ENCODE data around the gene CALD1.

Gene CALD1, protein sequence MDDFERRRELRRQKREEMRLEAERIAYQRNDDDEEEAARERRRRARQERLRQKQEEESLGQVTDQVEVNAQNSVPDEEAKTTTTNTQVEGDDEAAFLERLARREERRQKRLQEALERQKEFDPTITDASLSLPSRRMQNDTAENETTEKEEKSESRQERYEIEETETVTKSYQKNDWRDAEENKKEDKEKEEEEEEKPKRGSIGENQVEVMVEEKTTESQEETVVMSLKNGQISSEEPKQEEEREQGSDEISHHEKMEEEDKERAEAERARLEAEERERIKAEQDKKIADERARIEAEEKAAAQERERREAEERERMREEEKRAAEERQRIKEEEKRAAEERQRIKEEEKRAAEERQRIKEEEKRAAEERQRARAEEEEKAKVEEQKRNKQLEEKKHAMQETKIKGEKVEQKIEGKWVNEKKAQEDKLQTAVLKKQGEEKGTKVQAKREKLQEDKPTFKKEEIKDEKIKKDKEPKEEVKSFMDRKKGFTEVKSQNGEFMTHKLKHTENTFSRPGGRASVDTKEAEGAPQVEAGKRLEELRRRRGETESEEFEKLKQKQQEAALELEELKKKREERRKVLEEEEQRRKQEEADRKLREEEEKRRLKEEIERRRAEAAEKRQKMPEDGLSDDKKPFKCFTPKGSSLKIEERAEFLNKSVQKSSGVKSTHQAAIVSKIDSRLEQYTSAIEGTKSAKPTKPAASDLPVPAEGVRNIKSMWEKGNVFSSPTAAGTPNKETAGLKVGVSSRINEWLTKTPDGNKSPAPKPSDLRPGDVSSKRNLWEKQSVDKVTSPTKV

DNA sequence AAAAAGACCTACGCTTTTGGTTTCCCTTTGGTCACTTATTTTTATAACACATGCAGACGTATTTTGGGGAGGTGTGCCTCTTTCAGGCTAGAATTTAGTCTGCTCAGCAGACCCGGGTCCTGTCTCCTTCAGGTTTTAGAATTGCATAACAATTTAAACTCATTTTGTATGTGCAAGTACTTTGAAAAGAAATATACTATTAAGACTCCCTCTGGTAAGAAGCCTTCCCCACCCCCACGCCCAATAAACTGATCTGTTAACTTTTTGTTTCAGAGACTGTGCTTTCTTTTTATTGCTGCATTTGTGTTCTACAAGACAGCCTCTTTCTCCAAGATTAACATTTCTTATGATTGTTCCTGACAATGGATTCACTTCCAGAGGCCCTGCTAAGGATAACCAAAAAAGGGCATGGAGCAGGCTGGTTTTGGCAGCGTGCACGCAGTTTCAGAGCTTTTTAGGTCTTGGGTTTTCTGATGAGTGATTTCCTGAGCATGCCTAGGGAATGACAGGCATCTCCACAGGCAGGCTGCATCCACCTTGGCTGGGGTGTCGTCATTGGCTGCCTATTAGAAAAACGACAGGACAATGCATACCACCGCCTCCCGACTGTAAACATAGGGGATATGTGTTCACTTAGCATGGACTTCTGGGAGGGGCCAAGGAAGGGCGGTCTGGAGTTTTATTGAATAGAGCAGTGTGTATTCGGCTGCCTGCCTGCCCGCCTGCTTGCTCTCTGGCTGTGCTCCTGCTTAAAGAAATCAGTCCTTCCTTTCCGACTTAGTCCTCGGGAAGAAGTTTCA lies at the start of gene CALD1:
Gene CALD1, plus strand, starts transcription at position 694 of the 800 bp plus-strand sequence. CDS start 88,100 bp downstream, outside the sequence.
- DNase-seq (ENCODE audit: low read depth), result no peak

DNA sequence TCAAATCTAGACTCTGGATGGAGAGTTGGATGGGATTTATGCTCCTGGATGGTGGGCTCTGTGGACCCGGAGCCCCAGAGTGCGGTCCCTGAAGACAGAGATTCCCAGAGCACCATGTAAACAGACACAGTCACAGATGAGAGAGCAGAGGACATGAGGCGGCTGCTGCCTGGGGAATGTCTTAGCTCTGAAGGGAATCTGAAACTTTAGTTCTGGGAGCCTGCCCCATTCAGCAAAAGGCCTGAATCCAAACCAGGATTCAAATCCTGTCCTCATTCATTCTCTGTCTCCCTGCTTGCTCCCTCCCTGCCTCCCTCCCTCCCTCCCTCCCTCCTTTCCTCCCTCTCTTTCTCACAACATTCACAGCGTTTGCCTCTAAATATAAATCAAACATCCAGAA lies 49.5 kb upstream of the CALD1 start:
- DNase-seq (ENCODE audit: low read depth), result no peak

DNA sequence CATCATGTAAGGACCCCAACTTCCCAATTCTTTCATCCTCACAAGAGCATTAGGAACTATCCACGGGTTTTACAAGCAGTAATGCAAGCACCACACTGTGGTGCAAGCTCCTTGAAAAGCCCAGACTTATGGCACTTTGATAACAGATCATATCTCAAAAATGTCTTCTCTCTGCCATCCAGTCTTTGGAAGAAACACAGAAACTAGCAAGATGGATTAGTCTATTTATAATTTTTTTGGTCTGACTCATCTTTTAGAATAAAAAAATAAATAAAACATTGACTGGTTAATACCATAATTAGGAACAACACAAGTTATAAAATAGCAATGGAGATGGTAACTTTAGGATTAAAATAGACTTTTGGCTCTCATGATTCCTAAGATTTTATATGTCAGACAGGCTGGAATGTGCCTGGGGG lies 49.0 kb upstream of the CALD1 start:
- DNase-seq (ENCODE audit: low read depth), result no peak

DNA sequence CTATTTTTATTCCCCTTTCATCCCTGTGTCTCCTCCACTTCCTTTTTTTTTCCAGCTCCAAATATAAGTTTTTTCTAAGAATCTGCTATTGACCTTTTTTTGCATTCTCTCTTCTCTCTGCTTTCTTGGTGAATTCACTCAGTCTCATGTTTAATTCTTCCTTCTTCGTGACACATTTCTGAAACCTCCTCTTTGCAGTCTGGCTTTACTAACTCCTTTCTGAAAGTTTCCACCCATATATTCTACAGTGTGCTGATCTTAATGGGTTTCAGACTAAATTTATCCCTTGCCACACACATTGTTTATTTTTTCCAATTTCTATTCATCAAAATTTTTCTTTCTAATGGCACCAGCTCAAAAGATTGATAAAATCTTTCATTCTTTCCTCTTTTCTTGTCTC lies 47.8 kb upstream of the CALD1 start:
- DNase-seq (ENCODE audit: low read depth), result no peak

DNA sequence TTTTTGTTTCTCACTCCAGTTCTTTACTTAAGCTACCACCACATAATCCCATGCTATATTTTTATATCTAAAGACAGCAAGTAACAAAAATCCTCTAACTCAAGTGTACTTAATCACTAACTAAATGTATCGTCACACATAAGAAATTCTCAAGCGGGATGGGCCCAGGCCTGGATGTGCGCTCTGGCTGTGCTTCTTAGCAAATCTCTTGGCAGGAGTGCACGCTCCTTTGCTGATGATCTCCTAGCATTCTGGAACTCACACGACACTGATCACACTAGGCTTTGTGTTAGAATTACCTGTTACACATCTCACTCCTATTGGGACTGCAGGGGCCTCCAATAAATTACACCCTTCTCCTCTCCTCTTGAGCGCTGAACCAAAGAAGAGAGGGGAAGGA lies 46.7 kb upstream of the CALD1 start:
- no peak for DNase-seq (ENCODE audit: low read depth)

DNA sequence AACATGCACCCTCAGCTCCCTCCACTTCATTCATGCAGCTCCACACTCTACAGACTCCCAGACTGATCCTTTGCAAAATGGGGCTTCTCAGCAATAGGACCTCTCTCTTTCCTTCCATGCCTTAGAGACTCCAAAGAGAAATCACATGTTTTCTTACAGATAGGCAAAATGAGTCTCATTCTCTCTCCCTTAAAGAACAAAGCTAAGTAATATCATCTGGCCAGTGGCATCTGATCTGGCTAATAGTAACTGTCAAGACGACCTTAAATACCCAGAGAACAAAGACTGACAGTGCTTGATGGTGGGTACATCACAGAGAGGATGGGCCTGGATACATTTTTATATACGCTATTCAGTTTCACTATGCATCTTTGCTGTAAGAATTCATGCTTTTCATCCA lies 43.1 kb upstream of the CALD1 start:
- DNase-seq (ENCODE audit: low read depth), result no peak

DNA sequence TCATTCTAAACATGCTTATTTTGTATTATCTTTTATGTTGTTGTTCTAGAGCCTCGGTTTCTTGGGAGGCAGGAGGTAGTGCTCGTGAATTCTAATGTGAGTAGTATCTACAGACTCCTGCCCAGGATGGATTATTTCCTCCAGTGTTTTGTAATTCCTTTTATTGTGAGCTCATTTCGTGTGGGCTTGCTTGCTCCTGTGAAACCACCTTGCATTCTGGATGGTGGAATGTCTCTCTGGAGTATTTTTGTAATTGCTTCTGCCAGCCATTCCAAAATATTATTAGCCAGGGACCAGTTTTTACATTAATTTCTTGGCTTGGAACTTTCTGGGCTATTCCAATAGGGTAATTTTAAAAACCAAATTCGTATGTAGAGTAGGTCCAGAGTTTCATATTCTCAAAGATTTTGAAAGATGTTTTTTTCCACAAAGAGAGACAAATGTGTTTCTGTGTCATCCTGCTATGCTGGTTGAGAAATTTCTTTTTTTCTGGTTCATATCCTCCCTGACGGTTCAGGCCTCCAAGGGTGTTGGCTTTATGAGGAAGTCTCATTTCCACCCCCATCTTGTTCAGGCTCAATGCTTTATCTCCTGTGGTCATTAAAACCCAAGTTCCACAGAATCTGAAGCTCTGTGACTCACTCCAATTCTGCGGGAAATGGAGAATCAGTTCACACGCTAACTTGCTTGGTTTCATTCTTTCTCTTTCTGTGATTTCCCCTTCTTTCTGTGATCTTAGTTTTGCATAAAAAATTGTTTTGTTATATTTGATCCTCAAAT lies 41.7 kb upstream of the CALD1 start:
- no peak for DNase-seq (ENCODE audit: low read depth)

DNA sequence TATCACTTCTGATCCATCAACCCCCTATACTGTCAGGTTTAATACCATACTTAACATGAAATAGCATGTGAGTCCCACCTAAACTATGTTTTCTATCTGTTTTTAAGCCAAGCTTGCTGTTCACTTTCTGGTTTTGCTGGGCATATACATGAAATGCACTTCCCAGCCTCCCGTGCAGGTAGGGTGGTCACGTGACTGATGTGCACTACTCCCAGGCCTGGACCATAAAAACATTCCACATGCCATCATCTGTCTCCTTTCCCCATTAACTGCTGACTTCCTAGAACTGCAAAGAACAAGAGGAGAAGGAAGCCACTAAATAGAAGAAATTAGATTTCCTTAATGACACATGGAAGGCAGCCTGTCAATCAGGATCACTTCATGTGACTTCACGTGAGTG lies 40.1 kb upstream of the CALD1 start:
- DNase-seq (ENCODE audit: low read depth), result no peak

DNA sequence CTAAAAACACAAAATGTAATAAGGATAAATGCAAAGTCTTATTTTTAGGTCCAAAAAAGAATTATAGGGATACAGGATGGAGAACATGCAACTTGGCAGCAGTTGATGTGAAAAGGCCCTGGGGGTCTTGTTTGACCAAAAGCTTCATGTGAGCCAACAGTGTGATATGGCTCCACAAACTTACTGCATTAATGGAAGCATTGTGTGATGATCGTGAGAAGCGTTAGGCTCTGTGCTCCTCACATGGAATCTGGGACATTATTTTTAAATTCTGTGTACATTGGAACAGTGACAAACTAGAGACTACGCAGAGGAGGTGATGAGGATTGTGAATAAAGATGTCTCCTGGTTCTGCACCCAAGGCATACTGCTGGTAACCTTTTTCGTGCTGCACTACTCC lies 39.1 kb upstream of the CALD1 start:
- DNase-seq (ENCODE audit: low read depth), result no peak

DNA sequence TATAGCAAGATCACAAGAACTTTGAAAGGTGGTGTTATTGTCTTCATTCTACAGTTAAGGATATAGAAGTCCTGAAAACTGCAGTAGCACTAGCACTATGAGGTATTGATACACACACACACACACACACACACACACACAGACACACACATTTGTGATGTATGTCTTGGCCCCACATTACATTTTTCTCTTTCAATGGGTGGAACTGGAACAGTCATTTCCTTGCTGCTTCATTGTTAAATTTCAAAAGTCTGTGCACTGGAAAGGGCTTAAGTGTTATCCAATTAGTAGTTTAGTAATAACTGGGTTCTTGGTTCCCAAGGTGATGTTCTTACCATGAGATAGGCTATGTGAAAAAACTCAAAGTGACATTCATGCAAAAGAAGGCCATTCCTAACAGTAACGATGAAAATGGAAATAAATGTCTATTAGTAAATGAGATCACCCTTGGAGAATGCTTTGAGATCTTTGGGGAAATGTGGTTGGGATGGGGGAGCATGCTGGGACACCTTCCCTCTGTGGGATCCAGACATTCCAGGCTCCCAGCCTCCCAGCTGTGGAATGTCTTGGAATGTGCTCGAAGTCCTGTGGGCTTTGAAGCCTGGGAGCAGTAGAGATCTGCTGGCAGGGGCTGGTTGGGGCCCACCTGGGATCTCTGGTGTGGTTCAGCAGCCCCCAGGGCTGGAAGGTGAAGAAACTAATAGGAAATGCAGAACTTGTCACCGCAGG lies 37.4 kb upstream of the CALD1 start:
- no peak for DNase-seq (ENCODE audit: low read depth)

DNA sequence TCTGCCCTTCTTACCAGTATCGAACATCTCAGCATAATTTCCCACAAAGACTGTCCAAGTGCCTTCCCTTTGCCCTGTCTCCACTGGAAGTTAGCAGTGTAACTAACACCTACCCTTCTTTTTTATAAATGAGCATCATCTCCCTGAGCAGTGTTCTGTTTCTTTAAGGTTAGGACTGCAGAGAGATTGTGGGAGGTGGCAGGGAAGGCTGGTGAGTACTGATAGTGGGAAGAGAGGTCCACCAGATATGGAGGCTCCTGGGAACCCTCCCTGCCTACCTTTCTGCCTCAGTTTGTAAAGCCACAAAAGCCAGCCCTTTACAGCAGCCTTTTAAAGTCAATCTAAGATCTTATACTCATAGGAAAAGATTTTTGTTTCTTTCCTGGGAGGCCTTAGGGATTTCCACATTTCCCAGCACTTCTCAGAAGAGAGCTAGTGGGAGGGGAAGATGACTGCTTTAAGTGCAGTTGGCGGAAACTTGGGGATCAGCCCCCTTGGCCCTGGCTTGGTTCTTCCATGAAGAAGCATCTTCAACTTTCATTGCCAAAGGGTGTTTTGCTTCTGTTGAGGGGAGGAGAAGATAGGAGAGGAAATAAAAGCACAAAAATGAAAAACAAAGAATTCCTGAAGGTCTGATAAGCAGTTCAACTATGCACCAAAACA lies 36.6 kb upstream of the CALD1 start:
- DNase-seq (ENCODE audit: low read depth), result no peak

DNA sequence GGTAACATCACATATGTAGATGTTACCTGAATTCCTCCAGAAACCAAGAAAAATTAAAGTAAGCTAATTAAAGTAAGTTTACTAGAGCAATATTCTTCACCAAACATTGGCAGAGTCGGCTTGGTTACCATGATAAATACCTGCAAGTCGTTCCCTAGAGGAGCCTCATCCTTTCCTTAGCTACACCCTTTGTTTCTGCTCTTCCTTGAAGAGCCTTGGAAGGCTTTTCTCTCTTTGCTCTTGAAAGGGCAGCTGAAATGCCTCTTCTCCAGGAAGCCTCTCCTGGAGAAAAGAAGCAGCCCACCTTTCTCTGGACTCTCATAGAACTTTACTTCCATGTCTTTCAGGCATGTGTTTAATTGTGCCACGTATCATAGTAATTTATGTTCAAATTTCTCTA lies 34.9 kb upstream of the CALD1 start:
- DNase-seq (ENCODE audit: low read depth), result no peak

DNA sequence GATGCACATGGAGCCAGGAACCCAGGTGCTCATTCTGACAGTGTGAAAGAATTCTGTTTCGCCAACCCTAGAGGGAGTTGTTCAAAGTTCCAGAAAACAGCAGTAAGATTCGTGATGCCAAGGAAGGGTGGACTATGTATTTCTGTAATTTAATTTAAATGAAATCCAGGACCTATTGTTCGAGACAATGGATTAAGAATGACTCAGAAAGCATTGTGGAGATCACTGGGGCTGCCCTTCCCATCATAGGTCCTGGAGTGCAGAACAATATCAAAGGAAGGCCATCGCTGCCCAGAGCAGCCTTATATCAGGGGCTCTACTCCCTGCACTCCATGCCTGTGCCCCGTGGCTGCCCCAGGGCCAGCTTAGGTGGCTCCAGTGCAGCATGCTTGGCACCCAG lies 32.1 kb upstream of the CALD1 start:
- DNase-seq (ENCODE audit: low read depth), result no peak

DNA sequence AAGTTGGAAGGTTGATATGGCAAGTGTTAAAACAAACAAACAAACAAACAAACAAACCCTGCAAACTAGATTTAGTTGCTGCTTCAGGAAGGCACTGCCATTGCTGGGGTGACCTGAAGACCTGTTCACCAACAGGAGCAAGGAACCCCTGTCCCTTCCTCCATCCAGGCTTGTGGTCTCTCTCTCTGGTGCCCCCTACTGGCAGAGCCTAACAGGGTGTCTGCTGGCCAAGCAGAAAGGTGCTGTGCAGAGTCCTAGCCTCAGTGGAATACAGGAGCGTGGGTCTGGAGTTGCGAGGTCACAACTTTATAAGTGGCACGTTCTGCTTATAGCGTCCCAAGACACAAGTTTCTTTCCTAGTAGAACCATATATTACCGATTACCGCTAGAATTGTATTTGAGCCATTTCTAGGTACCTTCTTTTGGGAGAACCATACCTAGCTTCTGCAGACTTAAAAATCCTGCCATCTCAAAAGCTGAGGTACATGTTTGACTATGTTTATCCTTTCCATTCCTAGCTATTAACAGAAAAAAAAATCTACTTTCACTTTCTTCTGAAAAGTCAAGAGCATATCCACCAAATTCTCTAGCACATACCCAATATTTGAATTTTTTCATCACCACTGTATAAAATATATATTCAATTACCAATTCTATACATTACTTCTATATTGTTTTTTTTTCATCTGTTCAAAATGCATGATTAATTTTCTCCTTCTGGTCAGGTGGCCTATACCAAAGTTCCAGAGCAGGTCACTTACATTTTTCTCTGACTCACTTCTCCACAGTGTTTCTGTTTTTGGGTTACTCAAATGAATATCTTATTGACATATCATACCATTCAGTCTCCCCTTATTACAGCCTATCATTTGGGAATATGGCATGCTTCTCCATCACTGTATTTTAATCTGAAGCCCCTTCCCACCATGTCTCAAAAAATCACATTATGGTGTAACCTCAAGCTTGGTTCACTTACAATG lies 29.1 kb upstream of the CALD1 start:
- DNase-seq (ENCODE audit: low read depth), result peak; percentile 44

DNA sequence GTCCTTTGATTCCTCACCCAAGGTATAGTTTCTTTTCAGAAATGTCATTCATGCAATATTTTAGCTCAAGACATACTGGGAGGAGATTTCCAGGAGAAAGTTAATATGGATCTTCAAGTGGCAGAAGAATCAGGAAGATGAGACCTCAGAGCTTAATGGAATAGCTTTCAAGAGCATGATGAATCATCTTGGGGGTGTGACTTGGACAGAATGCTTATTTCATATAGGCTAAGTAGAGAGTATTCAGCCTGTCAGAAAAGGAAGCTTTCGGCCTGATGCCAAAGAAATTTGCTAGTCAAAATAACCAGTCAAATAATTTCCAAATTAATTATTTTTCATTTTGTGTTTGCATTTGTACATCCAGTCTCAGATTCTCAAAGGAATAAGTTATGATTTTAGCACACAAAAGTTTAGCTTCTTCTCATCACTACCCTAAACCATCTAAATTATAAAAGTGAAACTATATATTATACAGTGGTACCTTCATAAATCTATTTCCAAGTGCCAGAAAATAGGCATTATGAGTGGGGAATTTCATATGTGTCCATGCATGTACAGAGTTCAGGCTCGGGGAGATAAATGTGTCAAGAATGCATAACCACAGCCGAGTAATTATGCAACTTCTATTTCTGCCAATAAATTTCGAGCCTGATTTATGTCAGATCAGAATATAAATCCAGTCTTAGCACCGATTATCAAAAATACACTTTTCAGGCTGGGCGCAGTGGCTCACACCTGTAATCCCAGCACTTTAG lies 27.3 kb upstream of the CALD1 start:
- DNase-seq (ENCODE audit: low read depth), result no peak

DNA sequence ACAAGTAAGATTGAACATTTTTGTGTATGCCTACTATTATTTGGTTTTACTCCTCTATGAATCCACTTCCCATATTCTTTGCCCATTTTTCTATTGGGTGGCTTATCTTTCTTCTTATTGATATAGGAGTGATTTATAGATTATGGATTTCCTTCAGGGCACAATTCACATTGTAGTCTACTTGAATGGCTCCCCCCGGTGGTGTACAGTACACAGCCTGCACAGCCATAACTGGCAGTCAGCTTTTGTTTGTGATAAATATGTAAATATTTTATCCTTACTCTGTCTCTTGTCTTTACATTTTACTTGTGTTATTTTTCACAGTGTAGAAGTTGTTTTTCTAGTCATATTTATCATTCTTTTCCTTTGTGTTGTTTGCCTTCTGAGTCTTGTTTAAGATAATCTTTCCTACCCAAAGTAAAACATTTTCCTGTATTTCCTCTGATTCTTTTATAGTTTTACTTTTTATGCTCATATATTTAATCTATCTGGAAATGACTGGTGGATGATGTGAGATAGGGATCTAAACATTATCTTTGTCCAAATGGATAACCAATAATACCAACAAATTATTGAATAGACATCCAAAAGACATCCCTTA lies 23.9 kb upstream of the CALD1 start:
- DNase-seq (ENCODE audit: low read depth), result peak; percentile 5

DNA sequence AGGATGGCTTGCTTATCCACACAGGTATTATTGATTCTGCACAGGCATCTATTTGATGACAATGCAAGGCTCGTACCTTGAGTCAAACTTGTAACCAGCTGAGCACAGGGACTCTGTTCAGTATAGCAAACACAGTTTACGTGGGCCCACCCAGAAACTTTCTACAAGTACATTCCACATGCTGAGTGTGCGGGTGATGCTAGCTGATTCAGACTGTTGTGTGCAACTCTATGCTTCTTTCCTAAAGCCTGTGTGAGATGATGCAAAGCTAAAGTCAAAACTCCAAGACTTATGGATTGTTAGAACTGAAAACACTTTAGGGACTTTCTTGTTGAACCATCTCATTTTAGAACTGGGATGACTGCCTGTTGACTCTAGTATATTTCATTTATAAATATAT lies 21.5 kb upstream of the CALD1 start:
- no peak for DNase-seq (ENCODE audit: low read depth)

DNA sequence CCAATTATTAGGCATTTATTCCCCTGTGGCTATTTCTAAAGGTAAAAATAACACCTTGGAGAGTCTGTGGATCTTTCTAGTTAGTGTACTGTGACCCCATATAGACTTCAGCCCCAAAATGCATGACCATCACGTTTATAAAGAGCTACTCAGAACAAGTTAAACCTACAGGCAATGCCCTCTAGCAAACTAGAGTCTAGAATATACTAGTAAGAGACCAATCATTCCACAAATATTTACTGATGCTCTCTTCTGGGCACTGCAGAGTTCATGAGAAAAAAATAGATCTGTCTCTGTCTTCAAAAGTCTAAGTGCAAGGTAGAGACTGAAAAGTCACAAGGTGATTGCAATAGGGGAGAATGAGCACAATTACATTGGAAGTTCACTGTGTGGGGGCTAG lies 20.5 kb upstream of the CALD1 start:
- no peak for DNase-seq (ENCODE audit: low read depth)
